NCI-H2227 treated with DMSO at 0.1 percent for 48 hours (cell line): ENCODE measurements around the gene TTLL1.

Experiments
- DNase-seq: peaks from one replicate; lab custom pipeline; 2025; lab: John Stamatoyannopoulos, UW

The TTLL1 gene

GRCh38 chr22:42993651-42994275 is 95.4 kb downstream of the TTLL1 start:
- no peak for DNase-seq

GRCh38 chr22:42992886-42993479 is 96.2 kb downstream of the TTLL1 start:
- DNase-seq = no peak

GRCh38 chr22:42992092-42992491 is 97.1 kb downstream of the TTLL1 start:
- DNase-seq = no peak

- DNase-seq = no peak
Measured at GRCh38 chr22:42991010-42991651, 98.1 kb downstream of the TTLL1 start.

GRCh38 chr22:42990131-42990838 is 98.9 kb downstream of the TTLL1 start:
- DNase-seq = no peak
